ENCODE results near the gene TIMM13. TPM values are rescaled to one million over a fixed set of nuclear protein-coding genes. Genes with fewer than 3 reads are reported as not detected.
"Not testable (repeated sequence)": the region's sequence is repeated elsewhere in the genome, so short reads cannot be mapped to it uniquely, and the experiment has no call there.

TIMM13 gene
- total RNA-seq, 2 experiments from 2014 or later, result 69.0 to 72.0 TPM

DNA sequence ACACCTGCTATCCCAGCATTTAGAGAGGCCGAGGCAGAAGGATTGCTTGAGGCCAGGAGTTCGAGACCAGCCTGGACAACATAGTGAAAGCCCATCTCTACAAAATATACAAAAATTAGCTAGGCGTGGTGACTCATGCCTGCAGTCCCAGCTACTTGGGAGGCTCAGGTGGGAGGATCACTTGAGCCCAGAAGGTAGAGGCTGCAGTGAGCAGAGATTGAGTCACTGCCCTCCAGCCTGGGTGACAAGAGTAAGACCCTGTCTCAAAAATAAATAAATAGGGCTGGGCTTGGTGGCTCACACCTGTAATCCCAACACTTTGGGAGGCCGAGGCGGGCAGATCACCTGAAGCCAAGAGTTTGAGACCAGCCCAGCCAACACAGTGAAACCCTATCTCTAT lies 36.3 kb upstream of the TIMM13 start:
- POLR2A ChIA-PET; H3K36me3 Mint-ChIP-seq; H3K9me3 Mint-ChIP-seq; H3K27ac Mint-ChIP-seq; H3K4me1 Mint-ChIP-seq (ENCODE audit: low read depth); H3K27me3 Mint-ChIP-seq: not testable (repeated sequence)
- intact Hi-C loops (cut with micrococcal nuclease), result loop anchor here (5.0 kb wide), 1 partner anchor 36 kb away; the partner anchor contains the start of gene TIMM13
- H3K4me3 Mint-ChIP-seq, result peak overlapping the region; percentile 26
- peak; percentile 31 for DNase-seq
- CTCF ChIA-PET, result interaction anchor here (0.7 to 1.7 kb wide), 4 partner anchors 147 to 157 kb away, joined by 3 to 5 read pairs (median 4); no protein-coding TSS in a partner anchor

GRCh38 chr19:2462635-2463421 lies 35.4 kb upstream of the TIMM13 start:
- Mint-ChIP-seq H3K4me3 (peak overlapping the region; percentile 92), H3K27ac (no peak overlapping the region), H3K36me3 (no peaks in the 10 kb centered on the region), H3K27me3 (no peaks in the 10 kb centered on the region), H3K9me3 (no peaks in the 10 kb centered on the region), H3K4me1 (ENCODE audit: low read depth) (peaks cover 4% of the 10 kb centered on the region)
- DNase-seq, result no peak
- intact Hi-C loops (cut with micrococcal nuclease), result loop anchor here (5.0 kb wide), 1 partner anchor 36 kb away; the partner anchor contains the start of gene TIMM13
- CTCF ChIA-PET, result interaction anchor here (0.7 to 2.2 kb wide), 7 partner anchors 13 to 157 kb away, joined by 3 to 10 read pairs (median 4); partner anchors contain the start of gene GADD45B
- POLR2A ChIA-PET, result interaction anchor here (0.6 to 2.5 kb wide), 3 partner anchors 13 to 158 kb away, joined by 3 to 10 read pairs (median 4); partner anchors contain the start of genes GADD45B and TIMM13

GRCh38 chr19:2461751-2462634 lies 34.6 kb upstream of the TIMM13 start:
- peak overlapping the region; percentile 92 for H3K4me3 Mint-ChIP-seq
- CTCF ChIA-PET, result interaction anchor here (0.9 to 2.2 kb wide), 5 partner anchors 14 to 175 kb away, joined by 3 to 10 read pairs (median 5); partner anchors contain the start of gene GADD45B
- DNase-seq, result peak; percentile 81
- peak overlapping the region; percentile 68 for H3K27ac Mint-ChIP-seq
- POLR2A ChIA-PET, result interaction anchor here (1.0 to 2.5 kb wide), 2 partner anchors 14 to 159 kb away, joined by 3 to 10 read pairs; partner anchors contain the start of gene GADD45B
- no peaks in the 10 kb centered on the region for H3K27me3 Mint-ChIP-seq
- peaks cover 7% of the 10 kb centered on the region for H3K4me1 Mint-ChIP-seq (ENCODE audit: low read depth)
- peaks cover under 1% of the 10 kb centered on the region for H3K36me3 Mint-ChIP-seq
- intact Hi-C loops (cut with micrococcal nuclease), result loop anchor here (5.0 kb wide), 1 partner anchor 35 kb away; the partner anchor contains the start of gene TIMM13
- H3K9me3 Mint-ChIP-seq, result no peaks in the 10 kb centered on the region

DNA sequence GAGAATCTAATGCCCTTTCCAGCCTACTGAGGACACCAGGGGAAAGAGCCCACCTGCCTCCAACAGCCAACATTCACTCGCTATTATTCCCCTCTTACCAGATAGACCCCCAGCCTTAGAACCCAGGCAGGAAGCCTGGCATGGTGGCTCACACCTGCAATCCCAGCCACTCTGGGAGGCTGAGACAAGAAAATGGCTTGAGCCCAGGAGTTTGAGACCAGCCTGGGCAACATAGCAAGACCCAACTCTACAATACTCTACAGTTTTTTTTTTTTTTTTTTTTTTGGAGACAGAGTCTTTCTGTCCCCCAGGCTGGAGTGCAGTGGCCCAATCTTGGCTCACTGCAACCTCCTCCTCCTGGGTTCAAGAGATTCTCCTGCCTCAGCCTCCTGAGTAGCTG lies 32.9 kb upstream of the TIMM13 start:
- intact Hi-C loops (cut with micrococcal nuclease), result loop anchor here (5.0 kb wide), 1 partner anchor 33 kb away; the partner anchor contains the start of gene TIMM13
- CTCF ChIA-PET, result no interaction called here
- no peak overlapping the region for H3K4me3 Mint-ChIP-seq
- no peaks in the 10 kb centered on the region for H3K9me3 Mint-ChIP-seq
- H3K27ac Mint-ChIP-seq, result no peak overlapping the region
- no peaks in the 10 kb centered on the region for H3K27me3 Mint-ChIP-seq
- POLR2A ChIA-PET, result interaction anchor here (2.5 kb wide), 1 partner anchor 16 kb away, joined by 10 read pairs; the partner anchor contains the start of gene GADD45B
- H3K36me3 Mint-ChIP-seq, result peaks cover 3% of the 10 kb centered on the region
- H3K4me1 Mint-ChIP-seq (ENCODE audit: low read depth), result peaks cover 11% of the 10 kb centered on the region
- DNase-seq, result no peak

DNA sequence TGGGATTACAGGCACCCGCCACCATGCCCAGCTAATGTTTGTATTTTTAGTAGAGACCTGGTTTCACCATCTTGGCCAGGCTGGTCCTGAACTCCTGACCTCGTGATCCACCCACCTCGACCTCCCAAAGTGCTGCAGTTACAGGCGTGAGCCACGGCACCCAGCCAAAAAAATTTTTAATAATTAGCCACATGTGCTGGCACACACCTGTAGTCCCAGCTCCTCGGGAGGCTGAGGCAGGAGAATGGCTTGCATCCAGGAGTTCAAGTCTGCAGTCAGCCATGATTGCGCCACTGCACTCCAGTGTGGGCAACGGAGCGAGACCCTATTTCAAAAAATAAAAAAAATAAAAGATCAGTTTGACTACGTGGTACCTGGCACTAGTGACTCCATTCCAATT lies 31.4 kb upstream of the TIMM13 start:
- H3K9me3 Mint-ChIP-seq, H3K4me3 Mint-ChIP-seq, CTCF ChIA-PET, H3K36me3 Mint-ChIP-seq, POLR2A ChIA-PET, DNase-seq, H3K27me3 Mint-ChIP-seq, H3K27ac Mint-ChIP-seq: not testable (repeated sequence)
- peaks cover 21% of the 10 kb centered on the region for H3K4me1 Mint-ChIP-seq (ENCODE audit: low read depth)
- intact Hi-C loops (cut with micrococcal nuclease), result loop anchor here (10.0 kb wide), 1 partner anchor 294 kb away; the partner anchor contains the start of gene DOT1L

GRCh38 chr19:2458054-2458453 lies 30.7 kb upstream of the TIMM13 start:
- ChIA-PET CTCF (interaction anchor here (1.6 to 2.5 kb wide), 2 partner anchors 15 to 18 kb away, joined by 5 to 9 read pairs; partner anchors contain the start of gene GADD45B), POLR2A (interaction anchor here (0.5 to 2.1 kb wide), 2 partner anchors 35 to 141 kb away, joined by 3 to 10 read pairs; no protein-coding TSS in a partner anchor)
- no peak overlapping the region for H3K4me3 Mint-ChIP-seq

DNA sequence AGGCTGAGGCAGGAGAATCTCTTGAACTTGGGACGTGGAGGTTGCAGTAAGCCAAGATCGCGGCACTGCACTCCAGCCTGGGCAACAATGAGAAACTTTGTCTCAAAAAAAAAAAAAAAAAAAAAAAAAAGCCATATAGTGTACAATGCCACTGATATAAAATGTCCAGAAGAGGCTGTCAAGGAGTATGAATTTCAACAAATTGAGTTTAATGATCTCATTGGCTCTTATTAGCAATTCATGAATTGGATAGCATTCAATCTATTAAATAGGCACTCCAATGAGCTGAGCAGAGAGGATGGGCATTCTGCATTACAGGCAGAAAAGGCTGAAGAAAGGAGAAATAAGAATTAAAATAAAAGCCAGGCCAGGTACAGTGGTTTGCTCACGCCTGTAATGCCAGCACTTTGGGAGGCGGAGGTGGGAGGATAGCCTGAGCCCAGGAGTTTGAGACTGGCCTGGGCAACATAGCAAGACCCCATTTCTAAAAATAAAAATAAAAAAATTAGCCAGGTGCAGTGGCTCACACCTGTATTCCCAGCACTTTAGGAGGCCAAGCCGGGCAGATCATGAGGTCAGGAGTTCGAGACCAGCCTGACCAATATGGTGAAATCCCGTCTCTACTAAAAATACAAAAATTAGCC lies 30.1 kb upstream of the TIMM13 start:
- DNase-seq, result no peak
- Mint-ChIP-seq H3K27me3 (no peaks in the 10 kb centered on the region), H3K36me3 (peaks cover 8% of the 10 kb centered on the region), H3K9me3 (no peaks in the 10 kb centered on the region), H3K4me3 (peak overlapping the region; percentile 81), H3K4me1 (ENCODE audit: low read depth) (peaks cover 21% of the 10 kb centered on the region), H3K27ac (peak overlapping the region; percentile 90)
- CTCF ChIA-PET, result interaction anchor here (1.2 to 2.5 kb wide), 7 partner anchors 14 to 157 kb away, joined by 4 to 13 read pairs (median 6); partner anchors contain the start of gene GADD45B
- POLR2A ChIA-PET, result interaction anchor here (0.5 to 2.1 kb wide), 8 partner anchors 19 to 221 kb away, joined by 3 to 11 read pairs (median 10); partner anchors contain the start of genes GADD45B, PLEKHJ1 and TIMM13
- intact Hi-C loops (cut with micrococcal nuclease), result loop anchor here (10.0 kb wide), 1 partner anchor 293 kb away; the partner anchor contains the start of gene DOT1L

More at GRCh38 chr19:2458054-2458453, 30.7 kb upstream of the TIMM13 start:
- H3K4me1 Mint-ChIP-seq (ENCODE audit: low read depth), result peaks cover 21% of the 10 kb centered on the region
- H3K27me3 Mint-ChIP-seq, result no peaks in the 10 kb centered on the region
- no peaks in the 10 kb centered on the region for H3K9me3 Mint-ChIP-seq
- no peak overlapping the region for H3K27ac Mint-ChIP-seq
- DNase-seq, result no peak
- intact Hi-C loops (cut with micrococcal nuclease), result loop anchor here (10.0 kb wide), 1 partner anchor 293 kb away; the partner anchor contains the start of gene DOT1L
- peaks cover 8% of the 10 kb centered on the region for H3K36me3 Mint-ChIP-seq

DNA sequence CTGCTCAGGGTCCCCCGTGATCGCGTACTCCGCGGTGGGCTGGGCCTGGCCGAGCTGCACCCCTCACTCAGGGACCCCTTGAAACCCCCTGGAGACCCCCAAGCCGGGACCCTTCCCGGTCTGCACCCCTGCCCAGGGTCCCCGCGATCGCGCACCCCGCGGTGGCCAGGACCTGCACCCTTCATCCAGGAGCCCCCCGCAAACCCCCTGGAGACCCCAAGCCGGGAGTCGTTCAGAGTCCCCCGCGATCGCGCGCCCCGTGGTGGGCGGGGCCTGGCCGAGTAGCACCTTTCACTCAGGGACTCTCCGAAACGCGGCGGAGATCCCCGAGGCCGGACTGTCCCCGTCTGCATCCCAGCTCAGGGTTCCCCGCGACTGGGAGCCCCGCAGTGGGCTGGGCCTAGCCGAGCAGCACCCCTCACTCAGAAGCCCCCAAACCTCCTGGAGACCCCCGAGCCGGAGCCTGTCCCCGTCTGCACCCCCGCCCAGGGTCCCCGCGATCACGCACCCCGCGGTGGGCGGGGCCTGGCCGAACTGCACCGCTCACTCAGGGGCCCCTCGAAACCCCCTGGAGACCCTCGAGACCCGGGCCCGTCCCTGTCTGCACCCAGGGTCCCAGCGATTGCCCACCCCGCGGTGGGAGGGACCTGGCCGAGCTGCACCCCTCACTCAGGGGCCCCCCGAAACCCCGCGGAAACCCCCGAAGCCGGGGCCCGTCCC lies 28.6 kb upstream of the TIMM13 start:
- H3K4me3 Mint-ChIP-seq, result peak overlapping the region; percentile 83
- H3K9me3 Mint-ChIP-seq, result no peaks in the 10 kb centered on the region
- ChIA-PET POLR2A (interaction anchor here (1.0 to 2.1 kb wide), 8 partner anchors 20 to 220 kb away, joined by 3 to 11 read pairs (median 10); partner anchors contain the start of genes GADD45B, PLEKHJ1 and TIMM13), CTCF (interaction anchor here (0.6 to 2.5 kb wide), 10 partner anchors 12 to 181 kb away, joined by 3 to 13 read pairs (median 4); partner anchors contain the start of gene GADD45B)
- H3K27me3 Mint-ChIP-seq, result no peaks in the 10 kb centered on the region
- peak overlapping the region; percentile 82 for H3K27ac Mint-ChIP-seq
- intact Hi-C loops (cut with micrococcal nuclease), result loop anchor here (10.0 kb wide), 1 partner anchor 291 kb away; the partner anchor contains the start of gene DOT1L
- H3K4me1 Mint-ChIP-seq (ENCODE audit: low read depth), result peaks cover 18% of the 10 kb centered on the region
- DNase-seq, result peak; percentile 62
- peaks cover 8% of the 10 kb centered on the region for H3K36me3 Mint-ChIP-seq

DNA sequence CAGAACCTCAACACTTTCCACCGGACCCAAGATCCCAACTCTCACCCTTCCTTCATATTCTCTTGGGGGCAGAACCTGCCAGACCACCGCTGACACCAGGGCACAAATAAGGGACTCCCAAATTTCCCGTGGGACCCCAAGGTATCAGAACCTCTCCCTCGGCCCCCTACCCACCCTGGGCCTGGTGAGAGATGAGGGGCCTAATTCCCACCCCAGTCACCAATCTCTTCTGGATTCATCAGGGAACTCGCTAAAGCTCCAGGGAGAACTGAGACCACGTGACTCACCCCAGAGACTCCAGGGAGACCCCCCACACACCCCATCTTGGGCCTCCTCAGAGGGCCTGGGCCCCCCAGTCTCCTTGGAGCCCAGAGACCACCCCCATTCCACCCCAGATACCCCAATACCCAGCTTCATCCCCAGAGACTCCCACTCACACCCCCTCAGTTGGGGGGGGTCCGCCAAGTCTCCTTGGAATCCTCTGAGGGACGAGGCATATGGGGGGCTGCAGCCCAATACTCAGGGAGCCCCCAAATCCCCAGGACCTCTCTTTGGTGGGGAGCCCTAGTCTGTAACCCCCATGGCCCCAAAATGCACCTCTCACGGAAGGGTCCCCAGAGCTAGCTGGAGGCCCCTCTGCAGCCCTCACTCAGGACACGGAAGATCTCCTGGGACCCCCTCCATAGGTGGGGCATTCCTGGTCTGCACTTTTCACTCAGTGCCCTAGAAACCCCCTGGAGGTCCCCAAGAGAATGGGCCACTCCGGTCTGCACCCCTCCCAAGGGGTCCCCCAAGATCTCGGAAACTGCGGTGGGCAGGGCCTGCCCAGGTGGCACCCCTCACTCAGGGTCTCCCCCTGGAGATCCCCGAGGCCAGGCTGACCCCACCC lies 27.8 kb upstream of the TIMM13 start:
- Mint-ChIP-seq H3K27me3 (no peaks in the 10 kb centered on the region), H3K4me3 (peak overlapping the region; percentile 83)

More for the DNA sequence above, 27.8 kb upstream of the TIMM13 start:
- intact Hi-C loops (cut with micrococcal nuclease), result loop anchor here (10.0 kb wide), 1 partner anchor 290 kb away; the partner anchor contains the start of gene DOT1L
- Mint-ChIP-seq H3K4me1 (ENCODE audit: low read depth) (peaks cover 18% of the 10 kb centered on the region), H3K9me3 (no peaks in the 10 kb centered on the region), H3K36me3 (peaks cover 8% of the 10 kb centered on the region), H3K27ac (peak overlapping the region; percentile 54)
- DNase-seq, result no peak
- CTCF ChIA-PET, result interaction anchor here (1.2 to 2.5 kb wide), 4 partner anchors 21 to 182 kb away, joined by 3 to 13 read pairs (median 8); partner anchors contain the start of gene GADD45B
- POLR2A ChIA-PET, result interaction anchor here (0.8 to 2.1 kb wide), 4 partner anchors 21 to 28 kb away, joined by 3 to 11 read pairs (median 8); partner anchors contain the start of genes GADD45B and TIMM13
